ENCODE results near the gene DSEL.

DNA sequence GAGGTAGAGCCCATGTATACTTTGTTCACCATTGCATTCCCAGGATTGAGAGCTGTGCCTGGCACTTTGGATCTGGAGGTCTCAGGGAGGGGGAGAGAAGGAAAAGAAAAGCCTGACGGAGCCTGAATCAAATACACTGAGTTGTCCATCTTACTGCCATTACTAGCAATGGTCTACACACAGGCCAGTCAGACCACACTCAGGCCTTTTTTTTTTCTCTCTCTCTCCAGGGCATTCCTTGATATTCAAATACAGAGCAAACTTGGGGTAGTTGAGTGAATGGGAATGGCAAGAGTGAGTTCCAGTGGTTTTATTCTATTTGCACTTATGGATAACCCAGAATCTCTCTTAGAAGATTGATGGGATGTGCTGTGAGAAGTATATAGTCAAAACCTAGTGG, 11.8 kb downstream of the DSEL start:
- TF ChIP-seq, protein P1, sequence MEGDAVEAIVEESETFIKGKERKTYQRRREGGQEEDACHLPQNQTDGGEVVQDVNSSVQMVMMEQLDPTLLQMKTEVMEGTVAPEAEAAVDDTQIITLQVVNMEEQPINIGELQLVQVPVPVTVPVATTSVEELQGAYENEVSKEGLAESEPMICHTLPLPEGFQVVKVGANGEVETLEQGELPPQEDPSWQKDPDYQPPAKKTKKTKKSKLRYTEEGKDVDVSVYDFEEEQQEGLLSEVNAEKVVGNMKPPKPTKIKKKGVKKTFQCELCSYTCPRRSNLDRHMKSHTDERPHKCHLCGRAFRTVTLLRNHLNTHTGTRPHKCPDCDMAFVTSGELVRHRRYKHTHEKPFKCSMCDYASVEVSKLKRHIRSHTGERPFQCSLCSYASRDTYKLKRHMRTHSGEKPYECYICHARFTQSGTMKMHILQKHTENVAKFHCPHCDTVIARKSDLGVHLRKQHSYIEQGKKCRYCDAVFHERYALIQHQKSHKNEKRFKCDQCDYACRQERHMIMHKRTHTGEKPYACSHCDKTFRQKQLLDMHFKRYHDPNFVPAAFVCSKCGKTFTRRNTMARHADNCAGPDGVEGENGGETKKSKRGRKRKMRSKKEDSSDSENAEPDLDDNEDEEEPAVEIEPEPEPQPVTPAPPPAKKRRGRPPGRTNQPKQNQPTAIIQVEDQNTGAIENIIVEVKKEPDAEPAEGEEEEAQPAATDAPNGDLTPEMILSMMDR (IDR thresholded peaks at IDR 0.05) = no peak
- no peak for TF ChIP-seq EZH2 (IDR thresholded peaks at IDR 0.05; ENCODE audit: borderline replicate concordance, insufficient read depth, low read depth, low read length, poor library complexity, severe bottlenecking)
